Amniotic stem cell (primary cell): ENCODE data around the gene CPHXL2.

Source experiments
- DNase-seq: peaks from one replicate; lab custom pipeline; 2025; lab: John Stamatoyannopoulos, UW

Gene CPHXL2

GRCh38 chr16:75640598-75640997 is 36.2 kb downstream of the CPHXL2 start:
- DNase-seq = no peak

- no peak for DNase-seq
These were observed 41.8 kb downstream of the CPHXL2 start for GRCh38 chr16:75635036-75635435.

DNA sequence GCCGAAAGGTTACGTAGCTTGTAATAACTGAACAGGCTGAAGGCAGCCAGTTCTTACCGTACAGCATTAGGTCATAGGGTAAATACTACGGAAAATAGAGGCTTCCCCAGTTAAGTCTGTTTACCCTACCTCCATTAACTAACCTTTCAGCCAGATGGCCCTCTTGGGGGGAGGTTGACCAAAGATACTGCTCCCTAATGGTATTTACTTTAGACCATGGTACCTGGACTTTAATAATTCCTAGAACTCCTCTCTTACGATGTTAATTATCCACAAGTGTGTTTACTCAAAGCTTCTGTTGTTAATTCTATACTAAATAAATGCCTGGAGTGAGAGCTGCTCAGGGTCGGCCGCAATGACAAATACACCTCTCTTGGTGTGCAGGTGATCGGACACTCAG is 44.0 kb downstream of the CPHXL2 start:
- no peak for DNase-seq

DNA sequence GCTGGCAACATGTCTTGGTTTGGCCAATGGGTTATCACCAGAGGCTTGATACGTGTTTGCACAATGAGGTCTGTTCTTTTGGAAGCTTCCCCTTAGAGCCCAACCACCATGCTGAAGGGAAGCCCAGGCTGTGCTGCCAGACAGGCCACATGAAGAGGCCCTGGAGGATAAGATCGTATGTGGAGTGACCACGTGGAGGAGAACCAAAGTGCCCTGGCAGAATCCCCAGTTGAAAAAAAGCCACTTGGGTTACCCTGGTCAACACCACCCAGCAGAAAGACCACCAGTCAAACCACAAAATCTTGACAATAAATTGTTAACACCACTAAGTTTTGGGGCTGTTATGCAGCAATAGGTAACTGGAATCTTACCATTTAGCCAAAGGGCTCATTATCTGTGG is 46.8 kb downstream of the CPHXL2 start:
- no peak for DNase-seq

DNA sequence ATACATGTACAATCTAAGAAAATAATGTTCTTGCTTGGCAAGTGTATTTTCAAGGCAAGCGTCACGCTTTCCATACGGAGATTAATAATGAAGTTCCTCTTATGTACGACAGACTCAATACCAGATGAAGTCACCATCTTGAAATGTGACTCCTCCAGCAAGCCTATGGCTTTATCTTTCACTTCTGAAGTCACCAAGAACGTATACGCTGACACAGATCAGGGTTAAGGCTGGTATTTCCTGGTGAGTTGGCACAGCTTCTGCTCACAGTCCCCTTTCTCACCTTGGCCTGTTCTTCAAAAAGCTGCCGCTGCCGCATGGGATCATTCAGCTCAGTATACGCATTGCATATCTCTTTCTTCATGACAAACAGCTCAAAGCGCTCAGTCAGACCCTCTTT is 47.7 kb downstream of the CPHXL2 start:
- DNase-seq = no peak

DNA sequence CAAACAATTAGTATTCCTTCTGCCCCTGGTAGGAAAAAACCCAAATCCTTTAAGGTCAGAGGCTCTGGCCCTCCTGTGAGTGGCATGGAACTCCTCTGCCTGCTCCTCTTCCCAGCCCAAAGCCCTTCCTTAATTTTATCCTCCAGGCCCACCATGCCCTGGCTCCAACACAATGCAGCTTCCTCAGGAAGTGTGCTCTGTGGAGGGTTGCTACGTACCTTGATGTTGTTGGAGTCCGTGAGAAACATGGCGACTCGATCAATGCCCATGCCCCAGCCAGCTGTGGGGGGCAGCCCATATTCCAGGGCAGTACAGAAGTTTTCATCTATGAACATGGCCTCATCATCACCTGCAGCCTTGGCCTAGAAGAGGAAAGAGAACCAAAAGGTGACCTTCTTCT is 48.5 kb downstream of the CPHXL2 start:
- no peak for DNase-seq

- no peak for DNase-seq
These were observed 49.0 kb downstream of the CPHXL2 start for GRCh38 chr16:75627851-75628250.

- no peak for DNase-seq
These were observed 50.0 kb downstream of the CPHXL2 start for GRCh38 chr16:75626806-75627205.

GRCh38 chr16:75624921-75625334 is 51.9 kb downstream of the CPHXL2 start:
- DNase-seq = no peak

- peak; percentile 96 for DNase-seq
These were observed 53.8 kb downstream of the CPHXL2 start, which contains the start of gene ADAT1 for GRCh38 chr16:75622761-75623605. Gene ADAT1 (minus strand): TSS chr16:75623281. CDS start chr16:75620799, 2,482 bp downstream.

- peak; percentile 9 for DNase-seq
These were observed 55.7 kb downstream of the CPHXL2 start for GRCh38 chr16:75621170-75621477.

DNA sequence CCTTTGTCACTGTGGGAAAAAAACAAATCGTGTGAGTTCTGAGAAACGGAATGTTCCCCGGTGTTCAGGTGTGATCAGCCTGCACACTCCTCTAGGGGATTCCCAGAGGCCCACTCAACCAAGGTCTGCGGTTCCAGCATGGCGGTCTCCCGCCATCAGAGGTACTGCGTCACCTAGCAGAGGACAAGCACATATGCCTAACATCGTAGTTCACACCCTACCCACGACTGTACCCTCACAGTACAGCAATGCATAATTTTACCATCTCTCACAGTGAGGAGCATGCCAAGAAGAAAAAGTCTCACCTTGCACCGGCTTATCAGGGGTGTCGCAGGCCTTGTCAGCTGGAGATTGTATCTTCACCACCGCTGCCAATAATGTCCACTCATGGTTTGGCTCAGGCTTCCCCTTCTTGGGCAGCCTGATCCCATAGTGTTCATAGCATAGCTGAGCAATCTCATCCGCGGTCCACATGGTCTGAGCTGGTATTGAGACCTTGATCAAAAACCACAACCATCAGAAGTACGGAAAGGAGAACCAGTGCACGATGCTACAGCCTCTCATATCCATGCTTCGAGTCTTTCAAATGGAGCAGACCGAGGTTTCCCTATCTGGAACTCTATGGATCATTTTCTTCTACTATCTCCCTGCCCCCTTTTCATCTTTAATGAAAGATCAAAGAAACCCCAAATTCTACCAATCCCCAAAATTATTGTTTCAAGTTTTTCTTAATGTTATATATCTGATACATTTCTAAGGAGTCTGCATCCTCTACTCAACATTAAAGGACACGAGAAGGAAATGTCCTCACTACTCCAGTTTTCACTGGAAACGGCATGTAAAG is 56.3 kb downstream of the CPHXL2 start:
- DNase-seq = no peak

- no peak for DNase-seq
These were observed 58.0 kb downstream of the CPHXL2 start for GRCh38 chr16:75618780-75619179.

- no peak for DNase-seq
These were observed 59.7 kb downstream of the CPHXL2 start for GRCh38 chr16:75617121-75617520.

- DNase-seq = no peak
These were observed 60.2 kb downstream of the CPHXL2 start for GRCh38 chr16:75616521-75617010.

GRCh38 chr16:75615619-75616018 is 61.2 kb downstream of the CPHXL2 start:
- no peak for DNase-seq

- no peak for DNase-seq
These were observed 62.5 kb downstream of the CPHXL2 start for GRCh38 chr16:75614066-75614897.
